Kidney epithelial cell (primary cell): ENCODE data around the gene GOSR2. TPM values are rescaled to one million over a fixed set of nuclear protein-coding genes. Genes with fewer than 3 reads are reported as not detected.

Experiments
- DNase-seq: peaks from one replicate; pipeline ENCODE4 v3.0.0-alpha.2; 2010; ENCODE audit warnings: low read depth
- H3K27me3 ChIP-seq: 2 replicates; pipeline ENCODE4 v1.6.0; 2011; ENCODE audit warnings: low read length; ENCODE audit not compliant: control insufficient read depth, insufficient read depth
- H3K36me3 ChIP-seq: 2 replicates; pipeline ENCODE4 v1.5.1; 2011; ENCODE audit warnings: low read length; ENCODE audit not compliant: control insufficient read depth, insufficient read depth
- H3K4me3 ChIP-seq: 2 replicates; pipeline ENCODE4 v1.5.1; 2011; ENCODE audit warnings: low read depth, mild to moderate bottlenecking, control low read depth, low read length
- total RNA-seq: library from RNA; depleted of rRNA; stranded (reverse); fragments of >200 nt; gene quantifications from 2 replicates; pipeline ENCODE4 v1.2.3, GENCODE V29; 2015
- TF ChIP-seq, protein P1 (sequence below): IDR thresholded peaks from 2 replicates; pipeline ENCODE4 v1.5.1; 2011; ENCODE audit warnings: mild to moderate bottlenecking, moderate library complexity, low read length, control low read depth, inconsistent platforms; ENCODE audit not compliant: insufficient read depth, poor library complexity, severe bottlenecking

GOSR2 gene
- total RNA-seq, 1 donor from 2014 or later, result 37.4 TPM

DNA sequence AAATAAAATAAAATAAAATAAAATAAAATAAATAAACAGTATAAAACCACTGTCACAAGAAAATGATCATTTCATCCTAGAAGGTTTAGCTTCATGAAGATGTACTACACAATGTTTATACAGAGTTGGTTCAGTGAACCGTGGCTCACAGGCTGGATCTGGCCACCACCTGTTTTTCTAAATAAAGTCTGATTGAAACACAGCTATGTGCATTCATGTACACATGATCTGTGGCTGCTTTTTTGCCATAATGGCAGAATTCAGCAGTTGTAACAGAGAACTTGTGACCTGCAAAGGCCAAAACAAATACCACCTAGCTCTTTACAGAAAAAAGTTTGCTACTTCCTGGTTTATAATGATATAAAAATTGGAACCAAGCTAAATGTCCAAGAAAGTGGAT is 68.7 kb downstream of the GOSR2 start:
- no peak for DNase-seq
- peaks cover 4% of the 10 kb centered on the region for H3K27me3 ChIP-seq
- no peak overlapping the region for H3K4me3 ChIP-seq
- TF ChIP-seq, protein P1, sequence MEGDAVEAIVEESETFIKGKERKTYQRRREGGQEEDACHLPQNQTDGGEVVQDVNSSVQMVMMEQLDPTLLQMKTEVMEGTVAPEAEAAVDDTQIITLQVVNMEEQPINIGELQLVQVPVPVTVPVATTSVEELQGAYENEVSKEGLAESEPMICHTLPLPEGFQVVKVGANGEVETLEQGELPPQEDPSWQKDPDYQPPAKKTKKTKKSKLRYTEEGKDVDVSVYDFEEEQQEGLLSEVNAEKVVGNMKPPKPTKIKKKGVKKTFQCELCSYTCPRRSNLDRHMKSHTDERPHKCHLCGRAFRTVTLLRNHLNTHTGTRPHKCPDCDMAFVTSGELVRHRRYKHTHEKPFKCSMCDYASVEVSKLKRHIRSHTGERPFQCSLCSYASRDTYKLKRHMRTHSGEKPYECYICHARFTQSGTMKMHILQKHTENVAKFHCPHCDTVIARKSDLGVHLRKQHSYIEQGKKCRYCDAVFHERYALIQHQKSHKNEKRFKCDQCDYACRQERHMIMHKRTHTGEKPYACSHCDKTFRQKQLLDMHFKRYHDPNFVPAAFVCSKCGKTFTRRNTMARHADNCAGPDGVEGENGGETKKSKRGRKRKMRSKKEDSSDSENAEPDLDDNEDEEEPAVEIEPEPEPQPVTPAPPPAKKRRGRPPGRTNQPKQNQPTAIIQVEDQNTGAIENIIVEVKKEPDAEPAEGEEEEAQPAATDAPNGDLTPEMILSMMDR, result no peak
- H3K36me3 ChIP-seq, result no peaks in the 10 kb centered on the region

Other genes with a start within 250 kb of the GOSR2 start
- gene WNT3, start 104.5 kb upstream of the GOSR2 start, total RNA-seq, result 1.5 and 2.0 TPM in 2 replicates
- gene WNT9B, start 71.6 kb upstream of the GOSR2 start, total RNA-seq, result not detected in 2 replicates
- gene RPRML, start 56.1 kb downstream of the GOSR2 start, total RNA-seq, result not detected in 2 replicates